NCI-H2196 (cell line): ENCODE data around the gene PTBP2.

ENCODE experiments used
- DNase-seq: peaks from one replicate; lab custom pipeline; 2025; ENCODE audit not compliant: unreplicated experiment; lab: John Stamatoyannopoulos, UW

PTBP2 gene

DNA sequence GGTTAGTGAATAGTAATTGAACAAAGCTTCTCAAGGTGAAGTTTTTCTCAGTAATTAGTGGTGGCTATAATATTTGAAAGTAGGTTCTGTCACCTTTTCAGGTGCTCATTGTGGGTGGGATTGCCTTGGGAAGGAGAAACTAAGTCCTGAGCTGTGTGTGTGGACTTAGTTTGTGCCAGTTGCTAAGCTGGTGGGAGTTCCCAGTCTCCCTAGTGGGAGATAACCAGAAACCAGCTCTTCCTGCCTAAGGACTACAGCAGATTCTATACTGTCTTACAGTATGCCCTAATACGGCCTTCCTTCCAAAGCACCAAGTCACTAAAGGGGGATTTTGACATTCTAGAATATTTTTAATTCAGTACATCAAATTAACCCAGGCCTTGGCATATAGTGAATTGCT is 94.3 kb downstream of the PTBP2 start:
- no peak for DNase-seq

- DNase-seq, result no peak
Observed at GRCh38 chr1:96820107-96820506, 98.5 kb downstream of the PTBP2 start.

- DNase-seq, result no peak
Observed at GRCh38 chr1:96820671-96821070, 99.1 kb downstream of the PTBP2 start.

DNA sequence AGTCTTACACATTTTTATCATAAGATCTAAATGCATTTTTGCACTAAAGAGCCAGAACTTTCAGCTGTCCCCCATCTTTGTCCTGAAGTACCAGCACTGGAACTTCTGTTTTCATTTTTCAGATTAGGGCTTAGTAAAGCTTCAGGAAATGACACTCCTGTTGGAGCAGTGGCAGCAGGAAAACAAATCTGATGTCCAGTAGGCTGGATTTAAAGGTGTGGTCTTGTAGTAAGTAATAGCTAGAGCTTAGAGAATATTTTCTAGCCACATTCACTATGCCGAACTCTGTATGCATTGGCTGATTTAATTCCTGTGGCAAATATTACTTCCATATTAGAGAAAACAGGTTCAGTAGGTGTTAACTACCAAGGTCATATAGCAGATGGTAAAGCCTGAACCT is 103.6 kb downstream of the PTBP2 start:
- DNase-seq, result no peak

- DNase-seq, result no peak
Observed at GRCh38 chr1:96825950-96826576, 104.5 kb downstream of the PTBP2 start.

DNA sequence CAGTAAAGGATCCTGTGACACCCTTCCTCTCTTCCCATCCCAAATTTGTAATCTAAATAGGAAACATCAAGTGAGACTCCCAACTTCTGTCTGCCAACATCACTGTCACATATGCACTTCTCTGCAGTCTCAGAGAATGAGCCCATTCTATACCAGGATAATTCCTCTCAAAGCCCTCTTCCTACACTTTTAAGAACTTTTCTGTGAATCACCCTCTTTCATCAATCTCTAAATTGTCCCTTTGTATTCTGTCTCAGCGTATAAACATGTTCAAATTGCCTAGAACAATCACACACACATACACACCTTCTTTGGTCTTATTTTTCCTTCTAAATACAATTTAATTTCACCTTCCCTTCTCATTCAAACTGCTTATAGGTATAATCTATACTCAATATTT is 111.8 kb downstream of the PTBP2 start:
- no peak for DNase-seq

GRCh38 chr1:96834986-96835385 is 113.4 kb downstream of the PTBP2 start:
- no peak for DNase-seq

- DNase-seq, result no peak
Observed at GRCh38 chr1:96837057-96837780, 115.6 kb downstream of the PTBP2 start.

- DNase-seq, result no peak
Observed at GRCh38 chr1:96837781-96838216, 116.2 kb downstream of the PTBP2 start.

GRCh38 chr1:96840396-96840795 is 118.8 kb downstream of the PTBP2 start:
- DNase-seq, result no peak

DNA sequence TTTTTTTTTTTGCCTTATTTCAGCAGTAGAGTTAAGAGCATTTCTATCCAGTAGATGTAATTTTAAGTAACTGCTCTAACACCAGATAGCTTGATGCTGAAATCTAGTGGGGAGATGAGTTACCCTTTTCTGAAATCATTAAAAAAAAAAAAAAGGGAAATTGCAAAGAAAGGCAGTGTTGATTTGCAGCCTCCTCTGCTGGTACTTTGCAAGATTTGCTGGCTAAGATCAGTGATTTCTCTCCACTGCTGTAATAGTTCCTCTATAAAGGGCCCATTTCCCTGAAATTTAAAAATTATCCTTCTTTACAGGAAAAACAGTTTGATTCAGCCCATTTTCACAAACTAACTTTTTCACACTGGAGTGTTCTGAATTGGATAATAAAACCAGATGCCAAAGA is 120.6 kb downstream of the PTBP2 start:
- no peak for DNase-seq

- no peak for DNase-seq
Observed at GRCh38 chr1:96843196-96843595, 121.6 kb downstream of the PTBP2 start.

DNA sequence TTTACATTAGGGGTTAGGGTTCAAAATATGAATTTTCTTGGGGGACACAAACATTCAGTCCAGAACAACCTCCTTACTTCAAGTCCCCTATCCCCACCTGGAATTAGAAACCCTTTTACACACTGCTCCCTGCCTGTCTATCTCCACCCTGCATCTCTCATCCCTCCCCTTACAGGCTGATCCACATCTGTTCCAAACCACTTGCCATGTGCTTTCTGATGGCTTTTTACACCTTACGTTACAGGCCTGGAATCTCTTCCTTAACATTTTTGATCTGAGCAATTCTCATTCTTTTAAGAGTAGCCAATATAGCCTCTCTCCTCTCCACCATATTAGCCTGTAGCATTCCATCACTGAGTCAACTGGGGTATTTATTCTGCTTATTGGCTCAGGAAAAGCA is 122.0 kb downstream of the PTBP2 start:
- no peak for DNase-seq

- no peak for DNase-seq
Observed at GRCh38 chr1:96845464-96845863, 123.9 kb downstream of the PTBP2 start.

DNA sequence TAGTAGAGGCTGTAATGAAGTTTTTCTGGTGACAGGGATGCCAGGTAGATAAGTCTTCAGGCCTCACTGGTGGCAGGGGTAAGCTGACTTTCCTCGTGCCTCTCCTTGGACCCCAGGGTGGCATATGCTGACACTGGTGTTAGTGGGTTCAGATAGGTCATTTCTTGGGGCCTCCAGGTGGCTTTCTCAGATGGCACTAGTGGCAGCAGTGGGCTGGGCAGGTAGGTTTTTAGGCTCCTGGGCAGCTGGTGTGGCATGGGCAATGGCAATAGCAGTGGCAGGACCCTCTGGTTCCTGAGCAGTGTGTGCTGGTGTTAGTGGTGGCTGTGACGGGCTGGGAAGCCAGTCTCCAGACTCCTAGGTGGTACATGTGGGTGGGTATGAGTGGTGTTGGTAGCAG is 140.3 kb downstream of the PTBP2 start:
- DNase-seq, result no peak

DNA sequence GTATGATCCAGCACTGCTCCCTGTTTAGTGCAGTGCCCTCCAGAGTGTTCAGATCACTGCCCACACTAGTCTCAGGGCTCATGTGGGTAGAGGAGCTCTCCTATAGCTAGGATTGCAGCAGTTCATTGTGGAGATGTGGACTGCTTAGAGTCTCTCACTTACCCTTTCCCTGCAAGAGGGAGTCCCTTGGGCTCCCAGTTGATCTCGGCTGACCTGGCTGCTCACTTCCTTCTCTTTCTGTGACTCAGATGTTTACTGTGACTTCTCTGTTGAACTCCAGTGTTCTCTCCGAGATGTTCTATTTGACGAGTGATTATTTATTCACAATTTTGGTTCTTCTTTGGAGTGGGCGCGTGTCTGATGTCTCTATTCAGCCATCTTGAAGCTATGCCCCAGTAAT is 141.9 kb downstream of the PTBP2 start:
- no peak for DNase-seq
